Measurements from ENCODE around the gene ITGA3. TPM values are rescaled to one million over a fixed set of nuclear protein-coding genes. Genes with fewer than 3 reads are reported as not detected.

The ITGA3 gene
- total RNA-seq, 4 donors from 2014 or later = 14.3 to 73.1 (median 33.4) TPM

DNA sequence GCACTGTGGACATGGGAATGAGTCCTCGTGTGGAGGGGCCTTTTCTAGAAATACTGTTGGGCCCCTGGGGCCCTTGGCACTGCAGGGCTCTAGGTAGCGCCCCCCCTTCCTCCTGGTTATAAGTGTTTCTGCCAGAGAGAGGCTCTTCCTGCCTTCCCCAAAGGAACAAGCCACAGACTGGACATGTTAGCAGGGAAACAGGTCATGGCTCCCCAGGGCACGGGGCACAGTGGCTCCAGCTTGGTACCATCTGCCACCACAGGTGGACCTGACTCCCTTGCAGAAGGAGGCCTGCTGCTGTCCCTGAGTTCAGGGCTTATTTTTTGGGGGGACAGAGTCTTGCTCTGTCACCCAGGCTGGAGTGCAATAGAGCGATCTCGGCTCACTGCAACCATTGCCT is 48.0 kb downstream of the ITGA3 start:
- no peak for TF ChIP-seq CTCF (IDR thresholded peaks at IDR 0.05)
- no peak for TF ChIP-seq POLR2A (IDR thresholded peaks at IDR 0.05)
- Histone ChIP-seq H3K4me3 (no peak overlapping the region), H3K4me1 (peaks cover 5 to 19% of the 10 kb centered on the region in 2 donors), H3K36me3 (no peaks in the 10 kb centered on the region), H3K9me3 (no peaks in the 10 kb centered on the region), H3K27ac (peak overlapping the region in 1 of 2 donors; percentile 84), H3K27me3 (no peaks in the 10 kb centered on the region)
- intact Hi-C loops (cut with DNase I; ENCODE audit: low total_unique reads) = no loop called here
- DNase-seq = no peak

DNA sequence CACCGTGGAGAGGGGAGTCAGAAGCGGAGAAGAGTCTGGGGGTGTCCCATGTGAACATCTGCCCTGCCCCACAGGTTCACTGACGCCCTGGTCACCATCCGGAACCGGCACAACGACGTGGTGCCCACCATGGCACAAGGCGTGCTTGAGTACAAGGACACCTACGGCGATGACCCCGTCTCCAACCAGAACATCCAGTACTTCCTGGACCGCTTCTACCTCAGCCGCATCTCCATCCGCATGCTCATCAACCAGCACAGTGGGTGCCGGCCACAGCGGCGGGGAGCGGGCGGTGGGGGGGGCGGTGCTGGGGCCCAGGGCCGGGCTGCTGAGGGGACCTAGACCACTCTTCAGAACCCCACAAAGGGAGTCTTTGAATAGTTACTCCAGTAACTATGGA is 49.9 kb downstream of the ITGA3 start:
- intact Hi-C loops (cut with DNase I; ENCODE audit: low total_unique reads) = no loop called here
- TF ChIP-seq POLR2A (IDR thresholded peaks at IDR 0.05) = no peak
- H3K4me3 ChIP-seq = no peak overlapping the region
- H3K27ac ChIP-seq = no peak overlapping the region
- H3K27me3 ChIP-seq = no peaks in the 10 kb centered on the region
- DNase-seq = no peak
- no peaks in the 10 kb centered on the region for H3K9me3 ChIP-seq
- H3K4me1 ChIP-seq = peaks cover 5 to 19% of the 10 kb centered on the region in 2 donors
- H3K36me3 ChIP-seq = no peaks in the 10 kb centered on the region

DNA sequence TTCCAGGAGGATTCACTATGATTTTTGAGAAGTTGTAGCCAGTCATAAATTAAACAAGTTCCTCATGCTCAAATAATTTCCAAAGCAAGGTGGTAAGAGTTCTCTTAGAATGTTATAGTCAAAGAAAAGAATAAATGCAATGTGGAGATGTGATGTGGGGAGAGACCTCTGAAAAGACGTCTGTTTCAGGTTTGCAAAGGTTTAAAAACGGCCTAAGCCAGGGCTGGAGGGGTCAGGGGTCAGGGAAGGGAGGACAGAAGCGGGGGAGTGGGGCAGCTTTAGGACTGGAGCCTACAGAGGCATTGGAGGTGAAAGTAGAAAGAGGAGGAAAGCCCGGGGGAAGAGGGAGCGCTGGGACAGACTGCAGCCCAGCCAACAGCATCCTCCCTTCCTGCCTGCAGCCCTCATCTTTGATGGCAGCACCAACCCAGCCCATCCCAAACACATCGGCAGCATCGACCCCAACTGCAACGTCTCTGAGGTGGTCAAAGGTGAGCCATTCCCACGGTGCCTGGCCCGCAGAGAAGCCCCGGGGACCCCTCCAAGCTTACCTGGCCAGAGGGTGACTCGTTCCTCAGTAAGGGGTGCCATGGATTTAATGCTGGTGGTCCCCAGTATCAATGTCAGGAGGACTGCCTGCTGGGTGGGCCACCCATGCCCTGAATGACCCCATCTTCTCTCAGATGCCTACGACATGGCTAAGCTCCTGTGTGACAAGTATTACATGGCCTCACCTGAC is 50.7 kb downstream of the ITGA3 start:
- intact Hi-C loops (cut with DNase I; ENCODE audit: low total_unique reads) = no loop called here
- TF ChIP-seq POLR2A (IDR thresholded peaks at IDR 0.05) (no peak), CTCF (IDR thresholded peaks at IDR 0.05) (no peak)
- Histone ChIP-seq H3K36me3 (no peaks in the 10 kb centered on the region), H3K4me3 (no peak overlapping the region), H3K27ac (no peak overlapping the region), H3K4me1 (peaks cover 5 to 18% of the 10 kb centered on the region in 2 donors), H3K27me3 (no peaks in the 10 kb centered on the region), H3K9me3 (no peaks in the 10 kb centered on the region)
- DNase-seq = no peak

DNA sequence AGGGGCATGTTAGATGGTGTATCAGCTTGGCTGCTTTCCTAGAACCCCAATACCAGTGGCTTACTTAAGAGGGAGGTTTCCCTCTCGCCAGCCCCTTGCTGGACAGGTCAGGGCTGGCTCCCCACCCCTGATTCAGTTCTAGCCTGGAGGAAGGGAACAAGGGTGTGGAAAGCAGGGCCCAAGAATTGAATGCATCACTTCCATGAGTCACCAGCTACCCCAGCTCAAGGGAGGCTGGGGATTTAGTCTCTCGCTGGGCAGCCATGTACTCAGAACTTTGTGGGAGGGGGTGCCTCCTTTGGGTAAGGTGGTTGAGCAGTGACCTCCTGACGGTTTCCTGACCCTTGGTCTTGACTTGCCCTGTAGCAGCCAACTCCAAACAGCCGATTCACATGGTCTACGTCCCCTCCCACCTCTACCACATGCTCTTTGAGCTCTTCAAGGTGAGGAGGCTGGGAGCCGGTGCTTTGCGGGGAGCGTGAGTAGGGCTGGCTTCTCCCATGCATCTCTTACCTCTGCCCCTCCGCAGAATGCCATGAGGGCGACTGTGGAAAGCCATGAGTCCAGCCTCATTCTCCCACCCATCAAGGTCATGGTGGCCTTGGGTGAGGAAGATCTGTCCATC is 52.0 kb downstream of the ITGA3 start:
- no peak overlapping the region for H3K27ac ChIP-seq
- H3K4me3 ChIP-seq = no peak overlapping the region
- TF ChIP-seq CTCF (IDR thresholded peaks at IDR 0.05) (no peak), POLR2A (IDR thresholded peaks at IDR 0.05) (no peak)
- no peaks in the 10 kb centered on the region for H3K9me3 ChIP-seq
- intact Hi-C loops (cut with DNase I; ENCODE audit: low total_unique reads) = no loop called here
- no peak for DNase-seq
- no peaks in the 10 kb centered on the region for H3K36me3 ChIP-seq
- peaks cover 5 to 13% of the 10 kb centered on the region in 2 donors for H3K4me1 ChIP-seq
- no peaks in the 10 kb centered on the region for H3K27me3 ChIP-seq

- intact Hi-C loops (cut with DNase I; ENCODE audit: low total_unique reads) = no loop called here
- no peak for DNase-seq
- H3K27ac ChIP-seq = no peak overlapping the region
- H3K4me1 ChIP-seq = peaks cover under 1 to 12% of the 10 kb centered on the region in 2 donors
- H3K9me3 ChIP-seq = no peaks in the 10 kb centered on the region
- no peak overlapping the region for H3K4me3 ChIP-seq
- no peaks in the 10 kb centered on the region for H3K36me3 ChIP-seq
- H3K27me3 ChIP-seq = no peaks in the 10 kb centered on the region
- TF ChIP-seq POLR2A (IDR thresholded peaks at IDR 0.05) = no peak
- no peak for TF ChIP-seq CTCF (IDR thresholded peaks at IDR 0.05)
These were observed 52.6 kb downstream of the ITGA3 start for GRCh38 chr17:50108556-50108955.
